Testis (tissue), 3 donors: ENCODE data around the gene SIRPB2. TPM values are rescaled to one million over a fixed set of nuclear protein-coding genes. Genes with fewer than 3 reads are reported as not detected.

Experiments used
- DNase-seq: peaks from one replicate; pipeline ENCODE4 v3.0.0-alpha.2; 2019
- H3K27ac ChIP-seq, 2 donors: fragments of 200-600 bp; sonication (generic); one replicate each; pipeline ENCODE4 v1.5.1; 2019
- H3K27me3 ChIP-seq: fragments of 200-600 bp; sonication (generic); one replicate; pipeline ENCODE4 v1.5.1; 2019
- H3K36me3 ChIP-seq: fragments of 200-600 bp; sonication (generic); one replicate; pipeline ENCODE4 v1.5.1; 2017; ENCODE audit warnings: low read depth; ENCODE audit errors: missing control alignments
- H3K4me1 ChIP-seq: fragments of 200-600 bp; sonication (generic); one replicate; pipeline ENCODE4 v1.5.1; 2019
- H3K4me3 ChIP-seq, 2 donors: fragments of 200-600 bp; sonication (generic); one replicate each; pipeline ENCODE4 v1.5.1; 2017 to 2019
- H3K9me3 ChIP-seq: fragments of 200-600 bp; sonication (generic); one replicate; pipeline ENCODE4 v1.5.1; 2017
- POLR2A ChIP-seq: fragments of 450-650 bp; IDR thresholded peaks from one replicate; pipeline ENCODE4 v1.6.1; 2017; ENCODE audit warnings: antibody characterized with exemption, mild to moderate bottlenecking, moderate library complexity
- WGBS, 2 donors: methylation state at CpG; one replicate each; pipeline ENCODE4 v1.1.5; 2018; 5-methylcytosine and 5-hydroxymethylcytosine counted together
- intact Hi-C: fragments of 100-400 bp; cut with DNase I; formaldehyde crosslinking; loops from one replicate; pipeline ENCODE4 v1.15.1; 2023; ENCODE audit warnings: low total_unique reads
- polyA plus RNA-seq: library from polyadenylated mRNA; stranded (reverse); fragments of 350-450 nt; fragmentation: Illumina TruSeq; extraction: RNeasy Lipid Tissue Mini Kit (QIAGEN cat#74804); gene quantifications from one replicate; pipeline ENCODE4 v1.2.3, GENCODE V29; 2014; ENCODE audit warnings: low read depth, low replicate concordance; ENCODE audit not compliant: insufficient read depth
- total RNA-seq, 2 donors: library from RNA; depleted of rRNA; stranded (reverse); fragments of >200 nt; gene quantifications; one replicate each; pipeline ENCODE4 v1.2.3, GENCODE V29; 2016
- TF ChIP-seq, protein P1 (sequence below), 3 experiments: fragments of 450-650 bp in 2 of 3; fragments of 200-600 bp in 1 of 3; sonication (generic) in 1 of 3; IDR thresholded peaks; one replicate each; pipeline ENCODE4 v1.5.1; 2016 to 2019; ENCODE audit warnings: antibody characterized with exemption in 3 of 3, mild to moderate bottlenecking in 2 of 3, moderate library complexity in 1 of 3

Gene SIRPB2
- total and polyA plus RNA-seq, 3 donors from 2014 or later, result 0.63 to 3.3 (median 1.5) TPM

DNA sequence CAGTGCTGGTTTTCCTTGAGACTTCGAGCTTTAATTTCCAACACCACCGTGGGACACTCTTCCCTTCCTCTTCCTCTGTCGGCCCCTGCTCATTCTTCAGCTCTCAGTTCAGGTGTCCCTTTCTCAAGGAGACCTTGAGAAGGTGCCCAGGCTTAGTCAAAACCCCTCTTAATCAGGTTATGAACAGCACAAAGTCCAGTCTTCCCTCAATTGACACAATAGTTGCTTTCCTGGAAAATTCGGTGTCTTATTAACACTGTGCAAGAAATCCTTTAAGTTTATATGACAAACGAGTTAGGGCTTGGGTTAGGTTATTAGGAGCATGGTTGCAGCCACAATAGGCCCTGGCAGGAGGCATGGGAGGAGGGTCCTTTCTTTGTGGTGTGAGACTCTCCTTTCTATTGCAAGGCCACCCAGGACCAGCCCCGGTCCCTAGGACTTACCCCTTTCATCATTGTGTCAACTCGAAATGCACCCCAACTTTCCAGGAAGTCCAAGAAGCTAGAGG lies 23.0 kb downstream of the SIRPB2 start:
- no peak for DNase-seq
- peaks cover 17% of the 10 kb centered on the region for H3K4me1 ChIP-seq
- intact Hi-C loops, result no loop called here
- WGBS, 2 donors, result 49 to 69% methylated on average over 7 of the region's 7 CpGs
- no peak for TF ChIP-seq POLR2A
- TF ChIP-seq, protein P1, sequence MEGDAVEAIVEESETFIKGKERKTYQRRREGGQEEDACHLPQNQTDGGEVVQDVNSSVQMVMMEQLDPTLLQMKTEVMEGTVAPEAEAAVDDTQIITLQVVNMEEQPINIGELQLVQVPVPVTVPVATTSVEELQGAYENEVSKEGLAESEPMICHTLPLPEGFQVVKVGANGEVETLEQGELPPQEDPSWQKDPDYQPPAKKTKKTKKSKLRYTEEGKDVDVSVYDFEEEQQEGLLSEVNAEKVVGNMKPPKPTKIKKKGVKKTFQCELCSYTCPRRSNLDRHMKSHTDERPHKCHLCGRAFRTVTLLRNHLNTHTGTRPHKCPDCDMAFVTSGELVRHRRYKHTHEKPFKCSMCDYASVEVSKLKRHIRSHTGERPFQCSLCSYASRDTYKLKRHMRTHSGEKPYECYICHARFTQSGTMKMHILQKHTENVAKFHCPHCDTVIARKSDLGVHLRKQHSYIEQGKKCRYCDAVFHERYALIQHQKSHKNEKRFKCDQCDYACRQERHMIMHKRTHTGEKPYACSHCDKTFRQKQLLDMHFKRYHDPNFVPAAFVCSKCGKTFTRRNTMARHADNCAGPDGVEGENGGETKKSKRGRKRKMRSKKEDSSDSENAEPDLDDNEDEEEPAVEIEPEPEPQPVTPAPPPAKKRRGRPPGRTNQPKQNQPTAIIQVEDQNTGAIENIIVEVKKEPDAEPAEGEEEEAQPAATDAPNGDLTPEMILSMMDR (IDR thresholded peaks at IDR 0.05), result no peak
- no peaks in the 10 kb centered on the region for H3K36me3 ChIP-seq
- no peaks in the 10 kb centered on the region for H3K9me3 ChIP-seq
- H3K27me3 ChIP-seq, result no peaks in the 10 kb centered on the region
- H3K4me3 ChIP-seq, result no peak overlapping the region
- no peak overlapping the region for H3K27ac ChIP-seq

DNA sequence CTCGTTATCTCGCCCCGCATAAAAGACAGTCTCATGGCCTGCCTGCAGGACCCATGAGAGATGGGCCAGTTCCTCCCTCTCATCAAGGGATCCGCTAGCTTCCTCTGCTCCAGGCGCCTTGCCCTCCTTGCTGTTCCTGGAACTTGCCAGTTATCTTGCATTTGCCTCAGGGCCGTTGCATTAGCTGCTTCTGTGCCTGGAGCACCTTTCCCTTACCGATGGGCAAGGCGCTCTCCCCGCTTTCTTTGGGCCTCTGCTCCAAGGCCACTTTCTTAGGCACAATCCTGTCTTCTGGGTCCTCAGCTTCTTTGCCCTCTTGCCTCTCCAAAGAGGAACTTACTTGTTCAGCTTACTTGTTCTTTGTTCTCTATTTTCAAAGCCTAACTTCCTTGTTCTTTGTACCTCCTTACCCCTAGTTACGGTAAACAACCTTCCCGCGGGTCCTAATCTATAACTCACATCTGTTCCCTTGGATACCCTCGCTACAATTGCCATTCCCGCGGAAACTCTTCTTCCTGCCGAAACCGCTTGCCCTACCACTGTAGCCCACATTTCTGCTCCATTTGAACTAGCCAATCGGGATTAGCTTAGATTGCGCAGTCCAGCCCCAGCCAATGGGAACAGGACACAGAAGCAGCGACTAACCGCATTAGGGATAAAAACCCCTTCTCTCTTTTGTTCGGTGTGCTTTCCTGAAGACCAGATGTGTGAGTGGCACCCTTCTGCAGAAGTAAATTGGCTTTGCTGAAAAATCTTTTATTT lies 23.7 kb downstream of the SIRPB2 start:
- peak; percentile 45 for DNase-seq
- H3K4me1 ChIP-seq, result peaks cover 17% of the 10 kb centered on the region

DNA sequence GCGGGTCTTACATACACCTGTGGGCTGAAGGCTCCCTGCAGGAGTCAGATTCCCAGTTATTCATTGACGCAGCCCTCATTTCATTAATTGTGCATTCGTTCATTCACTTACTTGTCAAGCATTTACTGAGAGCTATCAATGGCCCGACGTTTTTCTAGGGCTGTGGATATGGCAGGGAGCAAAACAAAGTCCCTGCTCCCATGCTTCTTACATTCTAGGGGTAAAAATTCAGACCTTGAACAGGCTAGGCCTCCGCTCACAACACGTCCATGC lies 24.2 kb downstream of the SIRPB2 start:
- no peaks in the 10 kb centered on the region for H3K27me3 ChIP-seq
- peaks cover 17% of the 10 kb centered on the region for H3K4me1 ChIP-seq
- WGBS, 2 donors, result 1 to 8% methylated on average over 5 to 7 of the region's 7 CpGs
- TF ChIP-seq, protein P1 (IDR thresholded peaks at IDR 0.05), result no peak
- TF ChIP-seq POLR2A, result no peak
- no peak for DNase-seq
- H3K27ac ChIP-seq, result peak overlapping the region in 1 of 2 donors; percentile 86
- peak overlapping the region; percentile 88 to 97 for H3K4me3 ChIP-seq
- no peaks in the 10 kb centered on the region for H3K36me3 ChIP-seq
- intact Hi-C loops, result no loop called here
- no peaks in the 10 kb centered on the region for H3K9me3 ChIP-seq

More for the DNA sequence above, 23.7 kb downstream of the SIRPB2 start:
- Histone ChIP-seq H3K27me3 (no peaks in the 10 kb centered on the region), H3K4me3 (peak overlapping the region; percentile 88 to 97), H3K27ac (peak overlapping the region in 1 of 2 donors; percentile 86), H3K36me3 (no peaks in the 10 kb centered on the region), H3K9me3 (no peaks in the 10 kb centered on the region)
- TF ChIP-seq, protein P1 (IDR thresholded peaks at IDR 0.05), result no peak
- no peak for TF ChIP-seq POLR2A
- intact Hi-C loops, result no loop called here
- WGBS, 2 donors, result 36 to 50% methylated on average over 22 of the region's 22 CpGs

DNA sequence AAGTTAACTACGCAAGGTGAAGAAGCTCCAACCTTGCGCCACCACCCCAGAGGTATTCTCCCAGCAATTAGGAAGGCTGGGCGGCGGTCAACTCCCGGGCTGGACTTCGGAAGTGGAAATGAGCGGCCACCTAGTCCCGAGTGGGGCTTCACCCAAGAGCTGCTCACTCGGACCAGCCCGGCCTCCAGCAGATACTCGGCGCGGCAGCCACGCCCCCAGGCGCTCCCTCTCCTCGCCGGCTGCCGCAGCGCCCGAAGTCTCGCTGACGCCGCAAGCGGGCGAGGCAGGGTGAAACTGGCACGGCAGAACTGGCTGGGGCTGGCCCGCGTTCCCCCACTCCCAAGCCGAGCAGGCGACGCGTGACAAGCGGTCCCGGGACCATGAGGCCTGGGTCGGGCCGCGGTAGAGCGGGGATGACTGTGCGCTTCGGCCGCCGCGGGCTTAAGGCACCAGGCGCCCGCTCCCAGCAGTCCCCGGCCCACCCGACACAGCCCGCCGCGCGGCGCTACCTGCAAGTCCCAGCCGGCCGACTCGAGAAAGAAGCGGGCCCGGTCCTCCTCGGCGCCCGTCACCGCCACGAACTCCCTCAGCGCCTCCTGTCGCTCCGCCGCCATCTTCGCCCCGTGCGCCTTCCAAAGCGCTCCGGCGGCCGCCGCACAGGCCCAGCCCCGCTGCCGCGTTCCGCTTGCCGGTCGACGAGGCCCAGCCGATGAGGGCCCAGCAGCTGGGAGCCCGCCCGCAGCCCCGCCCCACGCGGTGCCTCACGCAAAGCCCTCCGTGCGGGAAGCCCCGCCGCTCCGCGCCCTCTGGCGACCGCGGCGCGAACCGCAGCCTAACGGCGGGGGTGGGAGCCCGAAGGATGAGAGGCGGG lies 24.8 kb downstream of the SIRPB2 start, which contains the start of gene NSFL1C:
Gene NSFL1C, minus strand, starts transcription at position 639 of the 871 bp plus-strand sequence. Its CDS starts 25 bp downstream, at position 614.
- no peaks in the 10 kb centered on the region for H3K27me3 ChIP-seq
- no peaks in the 10 kb centered on the region for H3K36me3 ChIP-seq
- WGBS, 2 donors, result 1 to 2% methylated on average over 20 to 82 of the region's 104 CpGs
- peak within 1 kb of the TSS; percentile 88 to 97 for H3K4me3 ChIP-seq
- peaks cover 17% of the 10 kb centered on the region for H3K4me1 ChIP-seq
- DNase-seq, result peak; percentile 94
- intact Hi-C loops, result no loop called here
- no peaks in the 10 kb centered on the region for H3K9me3 ChIP-seq
- no peak for TF ChIP-seq POLR2A
- TF ChIP-seq, protein P1 (IDR thresholded peaks at IDR 0.05), result peak; percentile 97
- peak within 1 kb of the TSS; percentile 86 for H3K27ac ChIP-seq
